Activated CD4-positive, alpha-beta T cell treated with anti-CD3 and anti-CD28 coated beads, Interleukin-2, amount 10 ng/mL, durations not matched to agents 24 days and 14 days (primary cell): ENCODE measurements around the gene GNAT2. TPM values are rescaled to one million over a fixed set of nuclear protein-coding genes. Genes with fewer than 3 reads are reported as not detected.
"Not testable (repeated sequence)": the region's sequence is repeated elsewhere in the genome, so short reads cannot be mapped to it uniquely, and the experiment has no call there.

Experiments used
- DNase-seq: peaks from one replicate; pipeline ENCODE4 v3.0.0; 2022
- H3K27ac Mint-ChIP-seq: one replicate; pipeline ENCODE4 v1.8.0; 2022; ENCODE audit warnings: mild to moderate bottlenecking, mixed read lengths
- H3K27me3 Mint-ChIP-seq: one replicate; pipeline ENCODE4 v1.8.0; 2022; ENCODE audit warnings: mixed read lengths
- H3K36me3 Mint-ChIP-seq: one replicate; pipeline ENCODE4 v1.8.0; 2022; ENCODE audit warnings: low read depth, mild to moderate bottlenecking, mixed read lengths
- H3K4me1 Mint-ChIP-seq: one replicate; pipeline ENCODE4 v1.8.0; 2021; ENCODE audit warnings: mixed read lengths
- H3K4me3 Mint-ChIP-seq: one replicate; pipeline ENCODE4 v1.8.0; 2022; ENCODE audit warnings: mild to moderate bottlenecking, moderate library complexity, mixed read lengths
- H3K9me3 Mint-ChIP-seq: one replicate; pipeline ENCODE4 v1.8.0; 2021; ENCODE audit warnings: mixed read lengths
- intact Hi-C: fragments of 100-400 bp; cut with micrococcal nuclease; formaldehyde crosslinking; loops from one replicate; pipeline ENCODE4 v1.15.1; 2023
- total RNA-seq: library from RNA; stranded (reverse); gene quantifications from 2 replicates; pipeline ENCODE4 v1.2.3, GENCODE V29; 2022

The GNAT2 gene
- total RNA-seq = 0.33 TPM in 2 replicates

GRCh38 chr1:109619576-109620400 lies at the start of gene GNAT2, which contains the start of gene AMPD2:
GNAT2 (minus strand) TSS chr1:109619616; CDS start chr1:109612870, 6,746 bp downstream.
AMPD2 (plus strand) TSS chr1:109619837; CDS start chr1:109621176, 1,339 bp downstream.
- Mint-ChIP-seq H3K9me3 (no peaks in the 10 kb centered on the region), H3K36me3 (peaks cover 5% of the 10 kb centered on the region), H3K27ac (peak within 1 kb of the TSS; percentile 95), H3K4me3 (peak within 1 kb of the TSS; percentile 96), H3K4me1 (peaks cover 59% of the 10 kb centered on the region), H3K27me3 (no peaks in the 10 kb centered on the region)
- intact Hi-C loops = loop anchor here (5.0 kb wide), 5 partner anchors 48 to 337 kb away; partner anchors contain the start of genes CYB561D1, GSTM1, GSTM2 and PSMA5
- peak; percentile 93 for DNase-seq

- no peak for DNase-seq
- intact Hi-C loops = loop anchor here (5.0 kb wide), 1 partner anchor 46 kb away; no protein-coding TSS in a partner anchor
- Mint-ChIP-seq H3K4me3 (peak overlapping the region; percentile 73), H3K9me3 (no peaks in the 10 kb centered on the region), H3K4me1 (peaks cover 24% of the 10 kb centered on the region), H3K27ac (no peak overlapping the region), H3K27me3 (no peaks in the 10 kb centered on the region), H3K36me3 (peaks cover 5% of the 10 kb centered on the region)
Observed at GRCh38 chr1:109668123-109668775, 48.8 kb upstream of the GNAT2 start.

DNA sequence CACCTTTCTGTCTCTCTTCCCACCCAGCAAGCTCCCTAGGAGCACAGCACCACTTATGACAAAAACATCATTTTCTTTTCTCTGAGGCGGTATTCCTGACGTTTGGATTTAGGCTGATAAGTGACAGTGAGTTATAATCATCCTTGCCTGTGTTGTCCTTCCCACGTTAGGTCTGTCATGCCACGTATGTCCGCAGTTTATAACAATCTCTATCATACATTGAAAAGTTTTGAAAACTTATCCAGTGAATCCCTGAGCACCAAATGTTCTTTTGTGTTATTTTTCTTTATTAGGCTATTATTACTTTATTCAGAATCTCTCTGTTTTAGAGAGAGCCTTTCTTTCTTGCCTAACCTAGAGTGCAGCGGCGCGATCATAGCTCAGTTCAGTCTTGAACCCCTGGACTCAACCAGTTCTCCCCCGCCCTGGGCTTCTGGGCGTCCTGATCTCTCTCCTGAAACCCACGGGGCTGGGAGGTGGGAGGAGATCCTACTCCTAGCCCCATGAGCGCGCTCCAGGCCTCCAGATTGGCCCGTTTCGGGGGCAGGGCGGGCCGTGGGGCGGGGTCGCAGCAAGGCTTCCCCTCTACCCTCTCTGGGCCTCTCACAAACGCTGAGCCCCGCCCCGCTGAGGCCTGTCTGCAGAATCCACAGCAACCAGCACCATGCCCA lies 48.2 kb upstream of the GNAT2 start, which contains the start of gene GSTM2:
Gene GSTM2 (plus strand): TSS at position 606 of the 671 bp plus-strand sequence. CDS start 59 bp downstream, at position 665.
- Mint-ChIP-seq H3K27ac (peak within 1 kb of the TSS; percentile 52), H3K4me3 (peak within 1 kb of the TSS; percentile 73)
- intact Hi-C loops = loop anchor here (1.0 to 5.0 kb wide), 3 partner anchors 11 to 45 kb away; partner anchors contain the start of genes GSTM1 and GSTM4

DNA sequence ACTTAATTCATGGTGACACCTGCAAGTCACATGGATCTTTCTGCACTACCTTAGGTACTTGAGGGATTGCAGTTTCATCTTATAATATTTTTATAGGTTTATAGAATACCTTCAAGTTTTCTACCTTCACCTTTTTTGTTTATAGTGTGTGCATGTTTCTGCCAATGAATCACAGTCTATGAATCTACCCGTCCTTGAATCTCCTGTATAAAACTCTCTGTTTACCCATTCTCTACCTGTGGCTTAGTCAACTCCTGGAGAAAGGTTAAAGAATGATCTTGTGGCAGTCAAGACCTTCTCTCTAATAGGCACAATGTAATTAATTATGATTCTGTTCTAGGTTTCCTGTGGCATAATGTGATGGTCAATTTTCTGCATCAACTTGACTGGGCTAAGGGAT lies 45.3 kb upstream of the GNAT2 start:
- Mint-ChIP-seq H3K27ac (no peak overlapping the region), H3K9me3 (no peaks in the 10 kb centered on the region), H3K4me3 (no peak overlapping the region), H3K4me1 (peaks cover 14% of the 10 kb centered on the region), H3K36me3 (peaks cover 6% of the 10 kb centered on the region), H3K27me3 (no peaks in the 10 kb centered on the region)
- intact Hi-C loops = loop anchor here (5.0 kb wide), 1 partner anchor 42 kb away; no protein-coding TSS in a partner anchor
- no peak for DNase-seq

More for the DNA sequence above, 48.2 kb upstream of the GNAT2 start, which contains the start of gene GSTM2:
- DNase-seq = peak; percentile 96
- Mint-ChIP-seq H3K9me3 (no peaks in the 10 kb centered on the region), H3K4me1 (peaks cover 24% of the 10 kb centered on the region), H3K36me3 (peaks cover 3% of the 10 kb centered on the region), H3K27me3 (no peaks in the 10 kb centered on the region)

DNA sequence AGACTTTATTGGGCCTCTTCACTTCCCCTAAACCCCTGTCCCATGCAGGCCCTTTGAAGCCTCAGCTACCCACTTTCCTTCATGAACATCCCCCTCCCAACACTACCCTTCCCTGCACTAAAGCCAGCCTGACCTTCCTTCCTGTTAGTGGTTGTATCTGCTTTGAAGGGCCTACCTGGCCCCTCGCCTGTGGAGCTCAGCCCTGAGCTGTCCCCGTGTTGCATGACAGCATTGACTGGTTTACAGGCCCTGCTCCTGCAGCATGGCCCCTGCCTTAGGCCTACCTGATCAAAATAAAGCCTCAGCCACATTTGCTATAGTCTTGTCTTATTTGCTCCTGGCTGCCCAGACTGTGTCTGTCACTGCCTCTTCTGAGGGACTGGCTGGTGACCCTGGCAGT lies 42.0 kb upstream of the GNAT2 start:
- no peaks in the 10 kb centered on the region for H3K9me3 Mint-ChIP-seq
- H3K36me3 Mint-ChIP-seq = peaks cover 7% of the 10 kb centered on the region
- H3K4me1 Mint-ChIP-seq = peaks cover 5% of the 10 kb centered on the region
- intact Hi-C loops = no loop called here
- H3K4me3 Mint-ChIP-seq = no peak overlapping the region
- H3K27me3 Mint-ChIP-seq = no peaks in the 10 kb centered on the region
- no peak for DNase-seq
- no peak overlapping the region for H3K27ac Mint-ChIP-seq

DNA sequence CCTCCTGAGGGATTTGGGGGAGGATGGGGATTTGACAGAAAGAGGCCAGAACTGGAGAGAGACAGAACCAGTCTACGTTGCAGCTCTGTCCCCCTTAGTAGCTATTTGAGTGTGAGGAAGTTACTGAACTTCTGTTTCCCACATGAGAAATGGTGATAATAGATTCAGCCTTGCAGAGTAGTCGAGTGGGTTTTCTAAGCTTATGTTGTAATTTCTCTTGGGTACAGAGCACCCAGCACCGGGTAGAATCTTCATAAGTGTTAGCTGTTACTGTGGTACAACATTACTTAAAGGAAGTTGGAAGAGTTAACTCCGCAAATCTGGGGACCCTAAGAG lies 41.2 kb upstream of the GNAT2 start:
- H3K9me3 Mint-ChIP-seq, intact Hi-C loops, H3K27me3 Mint-ChIP-seq, H3K36me3 Mint-ChIP-seq, DNase-seq, H3K27ac Mint-ChIP-seq, H3K4me1 Mint-ChIP-seq, H3K4me3 Mint-ChIP-seq: not testable (repeated sequence)

DNA sequence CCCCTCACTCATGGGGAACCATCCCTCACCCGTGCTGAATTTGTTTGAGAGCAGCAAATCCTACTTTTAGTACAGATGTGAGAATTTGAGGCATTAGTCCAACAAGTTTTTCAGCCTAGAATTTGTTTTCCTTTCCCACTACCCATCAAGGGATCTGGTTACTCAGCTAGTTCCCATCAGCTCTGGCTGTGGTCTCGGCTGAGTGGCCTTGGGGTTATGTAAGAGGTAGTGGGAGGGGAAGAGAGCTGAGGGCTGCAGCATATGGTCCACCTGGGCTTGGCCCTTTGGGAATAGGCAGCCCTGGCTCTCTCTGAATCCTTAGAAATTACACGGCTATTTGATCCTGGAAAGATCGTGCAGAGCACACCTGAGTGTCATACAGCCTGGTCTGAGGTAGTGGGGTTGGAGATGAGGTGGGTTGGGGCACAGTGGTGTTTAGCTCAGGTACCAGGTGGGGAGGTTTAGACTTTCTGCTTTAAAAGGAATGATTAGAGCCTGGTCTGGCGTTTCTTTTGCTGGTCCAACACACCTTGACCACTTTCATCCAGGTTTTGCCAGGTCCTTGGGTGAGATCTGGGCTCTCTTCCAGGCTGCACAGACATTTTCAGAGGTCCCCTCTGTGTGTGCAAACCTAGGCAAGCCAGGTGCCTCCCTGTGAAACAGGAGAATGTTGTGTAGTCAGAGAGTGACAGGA lies 40.7 kb upstream of the GNAT2 start:
- no peak for DNase-seq
- intact Hi-C loops = loop anchor here (5.0 kb wide), 1 partner anchor 112 kb away; no protein-coding TSS in a partner anchor
- peaks cover 7% of the 10 kb centered on the region for H3K36me3 Mint-ChIP-seq
- no peaks in the 10 kb centered on the region for H3K9me3 Mint-ChIP-seq
- H3K4me1 Mint-ChIP-seq = peaks cover 13% of the 10 kb centered on the region
- no peak overlapping the region for H3K4me3 Mint-ChIP-seq
- H3K27ac Mint-ChIP-seq = no peak overlapping the region
- H3K27me3 Mint-ChIP-seq = no peaks in the 10 kb centered on the region

DNA sequence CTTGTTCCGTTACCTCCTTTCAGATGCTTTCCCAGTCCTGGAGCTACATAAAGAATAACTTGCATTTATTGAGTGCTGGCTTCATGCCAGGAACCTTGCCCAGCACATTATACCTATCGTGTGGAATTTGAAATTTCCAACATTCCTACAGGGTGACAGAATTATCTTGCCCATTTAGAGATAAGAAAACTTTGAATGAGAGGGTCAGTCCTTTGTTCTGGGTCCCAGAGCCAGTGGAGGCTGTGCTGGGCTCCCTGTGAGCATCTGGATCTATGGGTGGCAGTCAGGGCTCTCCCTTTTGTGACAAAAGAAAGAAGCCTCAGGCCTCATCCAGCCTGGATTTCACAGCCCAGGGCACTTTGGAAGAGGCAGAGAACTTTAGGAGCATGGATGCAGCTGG lies 39.7 kb upstream of the GNAT2 start:
- intact Hi-C loops = loop anchor here (5.0 kb wide), 1 partner anchor 113 kb away; no protein-coding TSS in a partner anchor
- H3K27me3 Mint-ChIP-seq = peaks cover 4% of the 10 kb centered on the region
- H3K4me1 Mint-ChIP-seq = peaks cover 19% of the 10 kb centered on the region
- no peaks in the 10 kb centered on the region for H3K9me3 Mint-ChIP-seq
- no peak overlapping the region for H3K4me3 Mint-ChIP-seq
- no peak overlapping the region for H3K27ac Mint-ChIP-seq
- no peak for DNase-seq
- H3K36me3 Mint-ChIP-seq = peaks cover 7% of the 10 kb centered on the region

- peaks cover 19% of the 10 kb centered on the region for H3K4me1 Mint-ChIP-seq
- peaks cover 7% of the 10 kb centered on the region for H3K36me3 Mint-ChIP-seq
- H3K9me3 Mint-ChIP-seq = no peaks in the 10 kb centered on the region
- peaks cover 6% of the 10 kb centered on the region for H3K27me3 Mint-ChIP-seq
- H3K27ac Mint-ChIP-seq = no peak overlapping the region
- DNase-seq = no peak
- intact Hi-C loops = loop anchor here (5.0 kb wide), 1 partner anchor 114 kb away; no protein-coding TSS in a partner anchor
- no peak overlapping the region for H3K4me3 Mint-ChIP-seq
Observed at GRCh38 chr1:109658533-109659042, 39.2 kb upstream of the GNAT2 start.

DNA sequence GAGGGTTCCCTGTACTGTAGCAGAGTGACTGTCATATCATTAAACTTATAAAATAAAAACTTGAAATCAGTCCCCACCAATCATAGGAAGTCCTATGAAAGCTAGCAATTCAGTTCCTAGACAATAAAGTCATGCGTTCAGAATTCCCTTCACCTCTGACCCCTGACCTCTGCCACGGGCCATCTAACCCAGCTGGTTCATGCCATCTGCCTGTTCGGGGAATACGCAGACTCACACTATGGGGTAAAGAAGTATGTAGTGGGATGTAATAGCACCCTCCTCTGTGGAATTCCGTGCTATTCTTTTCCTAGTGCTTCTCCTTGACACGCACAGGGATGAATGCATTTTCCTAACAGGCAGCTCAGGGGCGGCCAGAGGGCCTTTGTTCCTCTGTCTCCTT lies 38.6 kb upstream of the GNAT2 start:
- intact Hi-C loops = loop anchor here (5.0 kb wide), 1 partner anchor 114 kb away; no protein-coding TSS in a partner anchor
- DNase-seq = no peak
- Mint-ChIP-seq H3K4me3 (no peak overlapping the region), H3K27ac (no peak overlapping the region), H3K36me3 (peaks cover 7% of the 10 kb centered on the region), H3K27me3 (peaks cover 12% of the 10 kb centered on the region), H3K9me3 (no peaks in the 10 kb centered on the region), H3K4me1 (peaks cover 19% of the 10 kb centered on the region)

- Mint-ChIP-seq H3K4me1 (peaks cover 19% of the 10 kb centered on the region), H3K36me3 (peaks cover 7% of the 10 kb centered on the region), H3K27me3 (peaks cover 15% of the 10 kb centered on the region), H3K27ac (no peak overlapping the region), H3K9me3 (no peaks in the 10 kb centered on the region), H3K4me3 (peak overlapping the region; percentile 7)
- intact Hi-C loops = loop anchor here (5.0 kb wide), 1 partner anchor 115 kb away; no protein-coding TSS in a partner anchor
- no peak for DNase-seq
Observed at GRCh38 chr1:109657395-109657794, 38.0 kb upstream of the GNAT2 start.

DNA sequence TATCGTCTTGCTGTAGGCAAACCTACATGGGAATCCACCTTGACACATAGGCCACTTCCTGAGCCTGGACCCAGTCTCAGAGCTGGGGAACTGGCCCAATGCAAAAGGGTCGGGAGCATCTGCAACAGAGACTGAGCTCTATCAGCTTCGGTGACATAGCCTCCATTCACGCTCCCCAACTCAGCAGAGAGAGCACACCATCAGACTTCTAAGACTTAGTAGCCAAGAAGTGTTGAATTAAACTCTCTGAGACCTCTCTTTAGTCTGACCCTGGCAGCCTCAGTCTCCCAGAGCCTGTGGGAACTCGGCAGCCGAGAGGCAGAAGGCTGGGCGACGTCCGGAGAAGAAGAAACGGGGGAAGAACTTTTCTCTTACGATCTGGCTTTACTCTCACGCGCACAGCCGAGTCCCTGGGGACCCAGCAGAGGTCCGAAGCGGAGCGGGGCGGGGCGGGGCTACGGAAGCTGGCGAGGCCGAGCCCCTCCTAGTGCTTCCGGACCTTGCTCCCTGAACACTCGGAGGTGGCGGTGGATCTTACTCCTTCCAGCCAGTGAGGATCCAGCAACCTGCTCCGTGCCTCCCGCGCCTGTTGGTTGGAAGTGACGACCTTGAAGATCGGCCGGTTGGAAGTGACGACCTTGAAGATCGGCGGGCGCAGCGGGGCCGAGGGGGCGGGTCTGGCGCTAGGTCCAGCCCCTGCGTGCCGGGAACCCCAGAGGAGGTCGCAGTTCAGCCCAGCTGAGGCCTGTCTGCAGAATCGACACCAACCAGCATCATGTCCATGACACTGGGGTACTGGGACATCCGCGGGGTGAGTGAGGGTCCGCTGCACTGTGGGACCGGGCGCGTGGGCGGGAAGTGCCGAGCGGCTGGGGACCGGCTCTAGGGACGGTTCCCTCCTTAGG lies 36.5 kb upstream of the GNAT2 start, which contains the start of gene GSTM4:
Gene GSTM4 (plus strand): TSS at position 485 of the 905 bp plus-strand sequence. CDS start 291 bp downstream, at position 776.
- H3K4me1 Mint-ChIP-seq = peaks cover 19% of the 10 kb centered on the region
- H3K36me3 Mint-ChIP-seq = peaks cover 5% of the 10 kb centered on the region
- intact Hi-C loops = loop anchor here (1.0 to 5.0 kb wide), 2 partner anchors 11 to 116 kb away; no protein-coding TSS in a partner anchor
- H3K9me3 Mint-ChIP-seq = no peaks in the 10 kb centered on the region
- peak; percentile 92 for DNase-seq
- H3K27me3 Mint-ChIP-seq = peaks cover 28% of the 10 kb centered on the region
- peak within 1 kb of the TSS; percentile 96 for H3K4me3 Mint-ChIP-seq
- peak within 1 kb of the TSS; percentile 89 for H3K27ac Mint-ChIP-seq
